IMR-90 (cell line): Measurements from ENCODE around the gene EML1. TPM values are rescaled to one million over a fixed set of nuclear protein-coding genes. Genes with fewer than 3 reads are reported as not detected.

ENCODE experiments used
- ATAC-seq: fragments of 200-7000 bp; cut with Tn5 transposase; 2 replicates; pipeline ENCODE4 v1.9.1; 2020; ENCODE audit warnings: low read depth, mild to moderate bottlenecking, moderate library complexity
- BruUV-seq: library from RNA; stranded (reverse); fragments of 400-500 nt; replicated peaks from 2 replicates; lab custom pipeline; 2021; lab: Mats Ljungman, UMichigan
- CTCF ChIA-PET: fragments of 300-600 bp; formaldehyde crosslinking; extraction: SDS; loops from one replicate; lab custom pipeline; 2021; ENCODE audit warnings: antibody characterized with exemption; lab: Yijun Ruan, JAX
- POLR2A ChIA-PET: fragments of 300-600 bp; sonication (Branson Sonifier 250); formaldehyde crosslinking; loops from one replicate; lab custom pipeline; 2022; ENCODE audit warnings: antibody characterized with exemption; ENCODE audit not compliant: unreplicated experiment; lab: Charles Lee
- DNase-seq: peaks from one replicate; pipeline ENCODE4 v3.0.0; 2013
- H2AFZ ChIP-seq: replicated peaks from 2 replicates; pipeline ENCODE3; 2013; ENCODE audit warnings: low read length, mild to moderate bottlenecking; ENCODE audit not compliant: poor library complexity
- H2AK5ac ChIP-seq: 2 replicates; pipeline ENCODE4 v1.6.1; 2013; ENCODE audit warnings: low read depth, low read length, inconsistent platforms
- H2AK9ac ChIP-seq: replicated peaks from 2 replicates; pipeline ENCODE3; 2013; ENCODE audit warnings: mild to moderate bottlenecking, low read depth, low read length, moderate library complexity; ENCODE audit not compliant: poor library complexity
- H2BK120ac ChIP-seq: 2 replicates; pipeline ENCODE4 v1.6.1; 2013; ENCODE audit warnings: low read depth, low read length, inconsistent platforms
- H2BK15ac ChIP-seq: 3 replicates; pipeline ENCODE4 v1.6.1; 2013; ENCODE audit warnings: low read depth, low read length, inconsistent platforms
- H2BK20ac ChIP-seq: 2 replicates; pipeline ENCODE4 v1.6.1; 2013; ENCODE audit warnings: low read depth, mild to moderate bottlenecking, inconsistent platforms, low read length, moderate library complexity
- H2BK5ac ChIP-seq: 2 replicates; pipeline ENCODE4 v1.6.1; 2013; ENCODE audit warnings: mild to moderate bottlenecking, low read depth, low read length, inconsistent platforms; ENCODE audit not compliant: poor library complexity, severe bottlenecking
- H3K14ac ChIP-seq: replicated peaks from 2 replicates; pipeline ENCODE4 v1.6.1; 2013; ENCODE audit warnings: low read depth, low read length, inconsistent platforms
- H3K18ac ChIP-seq: 2 replicates; pipeline ENCODE4 v1.6.1; 2013; ENCODE audit warnings: low read depth, low read length, control low read depth
- H3K23ac ChIP-seq: 2 replicates; pipeline ENCODE4 v1.6.1; 2013; ENCODE audit warnings: low read depth, low read length, inconsistent platforms
- H3K27ac ChIP-seq: 2 replicates; pipeline ENCODE4 v1.5.1; 2013; ENCODE audit warnings: mild to moderate bottlenecking, control low read depth, low read length; ENCODE audit not compliant: insufficient read depth
- H3K27me3 ChIP-seq: 2 replicates; pipeline ENCODE4 v1.6.1; 2013; ENCODE audit warnings: low read length; ENCODE audit not compliant: control insufficient read depth, insufficient read depth
- H3K36me3 ChIP-seq: 2 replicates; pipeline ENCODE4 v1.6.1; 2013; ENCODE audit warnings: low read length, mixed read lengths; ENCODE audit not compliant: control insufficient read depth, insufficient read depth
- H3K4ac ChIP-seq: 2 replicates; pipeline ENCODE4 v1.6.1; 2013; ENCODE audit warnings: low read depth, low read length, inconsistent platforms
- H3K4me1 ChIP-seq: 2 replicates; pipeline ENCODE4 v1.6.1; 2013; ENCODE audit warnings: low read length, mixed read lengths; ENCODE audit not compliant: control insufficient read depth, insufficient read depth
- H3K4me2 ChIP-seq: 2 replicates; pipeline ENCODE4 v1.6.1; 2013; ENCODE audit warnings: low read depth, mild to moderate bottlenecking, control low read depth, low read length, moderate library complexity
- H3K4me3 ChIP-seq: 2 replicates; pipeline ENCODE4 v1.5.1; 2013; ENCODE audit warnings: low read depth, mild to moderate bottlenecking, control low read depth, low read length, moderate library complexity; ENCODE audit not compliant: insufficient read depth
- H3K56ac ChIP-seq: 2 replicates; pipeline ENCODE4 v1.6.1; 2013; ENCODE audit warnings: low read length, inconsistent platforms; ENCODE audit not compliant: insufficient read depth; ENCODE audit errors: extremely low read depth
- H3K79me1 ChIP-seq, 2 experiments: 2 replicates each; pipeline ENCODE4 v1.6.1; 2013; ENCODE audit warnings: low read length in 2 of 2, inconsistent platforms in 1 of 2, low read depth in 1 of 2
- H3K9ac ChIP-seq: 2 replicates; pipeline ENCODE4 v1.6.1; 2013; ENCODE audit warnings: low read depth, low read length, control low read depth
- H3K9me1 ChIP-seq: 2 replicates; pipeline ENCODE4 v1.6.1; 2013; ENCODE audit warnings: low read length, inconsistent platforms; ENCODE audit not compliant: insufficient read depth
- H3K9me3 ChIP-seq: 2 replicates; pipeline ENCODE4 v1.6.1; 2013; ENCODE audit warnings: low read length; ENCODE audit not compliant: control insufficient read depth, insufficient read depth
- H4K20me1 ChIP-seq: 2 replicates; pipeline ENCODE4 v1.6.1; 2013; ENCODE audit warnings: low read length, inconsistent platforms; ENCODE audit not compliant: insufficient read depth
- H4K5ac ChIP-seq: 2 replicates; pipeline ENCODE4 v1.6.1; 2013; ENCODE audit warnings: mild to moderate bottlenecking, low read depth, low read length, control low read depth
- H4K8ac ChIP-seq, 2 experiments: 2 replicates each; pipeline ENCODE4 v1.6.1; 2013; ENCODE audit warnings: low read depth in 2 of 2, low read length in 2 of 2, control low read depth in 1 of 2, inconsistent platforms in 1 of 2
- H4K91ac ChIP-seq: 2 replicates; pipeline ENCODE4 v1.6.1; 2013; ENCODE audit warnings: low read depth, low read length, inconsistent platforms; ENCODE audit not compliant: insufficient read depth
- BHLHE40 ChIP-seq: fragments of 150-350 bp; IDR thresholded peaks from 2 replicates; pipeline ENCODE4 v1.6.1; 2016; ENCODE audit warnings: mild to moderate bottlenecking, low read depth, low read length
- CHD1 ChIP-seq: IDR thresholded peaks from 2 replicates; pipeline ENCODE4 v1.6.1; 2012; ENCODE audit warnings: low read depth, low read length, improper control_type of control experiment
- CTCF ChIP-seq: conservative IDR thresholded peaks from 2 replicates; pipeline ENCODE4 v1.5.1; 2012; ENCODE audit warnings: mild to moderate bottlenecking, low read depth, low read length, improper control_type of control experiment
- ELK1 ChIP-seq: fragments of 150-350 bp; IDR thresholded peaks from 2 replicates; pipeline ENCODE4 v1.6.1; 2016; ENCODE audit warnings: low read depth, mild to moderate bottlenecking, low read length, moderate library complexity, borderline replicate concordance
- MAZ ChIP-seq: IDR thresholded peaks from 2 replicates; pipeline ENCODE4 v1.6.1; 2012; ENCODE audit warnings: low read depth, mild to moderate bottlenecking, low read length, improper control_type of control experiment, moderate library complexity, borderline replicate concordance
- NFE2L2 ChIP-seq: fragments of 150-350 bp; IDR thresholded peaks from 2 replicates; pipeline ENCODE4 v1.6.1; 2016; ENCODE audit warnings: low read depth, mild to moderate bottlenecking, low read length
- RFX5 ChIP-seq: IDR thresholded peaks from 2 replicates; pipeline ENCODE4 v1.8.0; 2012; ENCODE audit warnings: low read depth, mild to moderate bottlenecking, low read length, moderate library complexity
- SMC3 ChIP-seq: fragments of 150-350 bp; IDR thresholded peaks from 2 replicates; pipeline ENCODE4 v1.6.1; 2016; ENCODE audit warnings: low read depth, mild to moderate bottlenecking, antibody characterized with exemption, low read length, moderate library complexity
- WGBS, 2 experiments: methylation state at CpG; one replicate each; pipeline versions ENCODE4 v1.1.5 to v1.1.7; 2013; ENCODE audit warnings: missing lambda C conversion rate in 2 of 2; ENCODE audit not compliant: insufficient read length in 1 of 2; ENCODE audit errors: extremely low coverage in 2 of 2; 5-methylcytosine and 5-hydroxymethylcytosine counted together
- dilution Hi-C: fragments of 300-500 bp; cut with HindIII; formaldehyde crosslinking; loops from one replicate; pipeline ENCODE4 v1.14.3; 2018; ENCODE audit warnings: low sequenced_read_pairs; ENCODE audit not compliant: unreplicated experiment
- in situ Hi-C: fragments of 300-500 bp; cut with MboI; formaldehyde crosslinking; loops from 3 replicates; pipeline ENCODE4 v1.14.3; 2019; ENCODE audit warnings: low sequenced_read_pairs, inconsistent platforms, mixed read lengths
- intact Hi-C: fragments of 100-400 bp; cut with micrococcal nuclease; formaldehyde crosslinking; loops from 2 replicates; pipeline ENCODE4 v1.10.0; 2022
- polyA plus RNA-seq, 3 experiments: library from polyadenylated mRNA; depleted of rRNA; stranded (reverse); fragments of >200 nt; gene quantifications; 2 replicates each; pipeline ENCODE4 v1.2.3, GENCODE V29; 2012; ENCODE audit warnings: low replicate concordance in 1 of 3
- total RNA-seq: library from RNA; depleted of rRNA; stranded (reverse); fragments of >200 nt; gene quantifications from 2 replicates; pipeline ENCODE4 v1.2.3, GENCODE V29; 2012

The EML1 gene
- total and polyA plus RNA-seq, 2 of the 4 experiments (the other 2 are of a cell fraction) = 14.0 to 42.3 TPM

GRCh38 chr14:99755068-99755405, 38.2 kb upstream of the EML1 start:
- Histone ChIP-seq H3K23ac (no peak overlapping the region), H3K4me1 (peaks cover 69% of the 10 kb centered on the region), H4K8ac (peak overlapping the region; percentile 91 to 92; a peak in 2 of 4 replicates), H4K5ac (peak overlapping the region; percentile 48; the same call in 1 of the 2 replicates), H2BK5ac (no peak overlapping the region), H2BK20ac (peak overlapping the region; percentile 97), H3K56ac (no peak overlapping the region), H4K91ac (peak overlapping the region; percentile 99), H2AK5ac (peak overlapping the region; percentile 90), H3K14ac (0 out of 2 replicates have a peak overlapping the region, but pooled peaks have one; percentile 34), H3K9me3 (no peaks in the 10 kb centered on the region), H2AFZ (no peak overlapping the region), H3K27ac (no peak overlapping the region), H3K79me1 (peaks cover 0 to 28% of the 10 kb centered on the region in 2 experiments; a peak in 2 of 4 replicates), H3K18ac (peak overlapping the region; percentile 43), H3K36me3 (no peaks in the 10 kb centered on the region), H3K27me3 (no peaks in the 10 kb centered on the region), H2BK15ac (peak overlapping the region; percentile 99; the same call in 2 of the 3 replicates), H3K4ac (peak overlapping the region; percentile 100), H3K4me3 (no peak overlapping the region), H4K20me1 (peaks cover 4% of the 10 kb centered on the region; the same call in 1 of the 2 replicates), H3K9ac (no peak overlapping the region), H2AK9ac (no peak overlapping the region), H2BK120ac (peak overlapping the region; percentile 99), H3K9me1 (peaks cover 42% of the 10 kb centered on the region), H3K4me2 (no peak overlapping the region)
- BruUV-seq = no TSS peak
- DNase-seq = no peak
- in situ Hi-C loops (no loop called here), dilution Hi-C loops (no loop called here), intact Hi-C loops (no loop called here)
- TF ChIP-seq SMC3 (no peak), ELK1 (no peak), MAZ (no peak), RFX5 (no peak), BHLHE40 (no peak), CHD1 (no peak), CTCF (no peak), NFE2L2 (no peak)
- ATAC-seq = no peak
- 89% methylated on average over 2 of the region's 8 CpGs; no CpG with 5 or more reads in 1 of the 2 experiments for WGBS, 2 experiments
- ChIA-PET CTCF (no interaction called here), POLR2A (no interaction called here)
